Measurements from ENCODE around the gene ALKBH7.

ALKBH7 gene

GRCh38 chr19:6424195-6424938, 51.8 kb downstream of the ALKBH7 start, which contains the start of gene KHSRP:
TSS of gene KHSRP (minus strand) at chr19:6424811. CDS start at chr19:6424701, 110 bp downstream.
- no peak for DNase-seq (ENCODE audit: low read depth)
